Trophoblast cell (in vitro differentiated cells and primary cell): ENCODE measurements around the gene LSS.

Source experiments
- DNase-seq, 2 donors: peaks; one replicate each; pipeline ENCODE4 v3.0.0-alpha.2; 2016
- H2AFZ ChIP-seq: 2 replicates; pipeline ENCODE4 v1.6.1; 2013; ENCODE audit warnings: low read length, moderate library complexity, mild to moderate bottlenecking; ENCODE audit not compliant: insufficient read depth, poor library complexity
- H2AK5ac ChIP-seq: 2 replicates; pipeline ENCODE4 v1.6.1; 2013; ENCODE audit warnings: mild to moderate bottlenecking, low read length
- H2BK120ac ChIP-seq: 2 replicates; pipeline ENCODE4 v1.6.1; 2013; ENCODE audit warnings: low read length, mild to moderate bottlenecking, moderate library complexity; ENCODE audit not compliant: insufficient read depth, poor library complexity
- H2BK12ac ChIP-seq: 2 replicates; pipeline ENCODE4 v1.6.1; 2013; ENCODE audit warnings: mild to moderate bottlenecking, low read length, moderate library complexity
- H2BK5ac ChIP-seq: 2 replicates; pipeline ENCODE4 v1.6.1; 2013; ENCODE audit warnings: low read length, low read depth, moderate library complexity, mild to moderate bottlenecking; ENCODE audit not compliant: poor library complexity
- H3K14ac ChIP-seq: 2 replicates; pipeline ENCODE4 v1.6.1; 2013; ENCODE audit warnings: mild to moderate bottlenecking, low read length
- H3K18ac ChIP-seq: 2 replicates; pipeline ENCODE4 v1.6.1; 2013; ENCODE audit warnings: mild to moderate bottlenecking, low read length
- H3K23ac ChIP-seq: 2 replicates; pipeline ENCODE4 v1.6.1; 2013; ENCODE audit warnings: low read length
- H3K27ac ChIP-seq: 2 replicates; pipeline ENCODE4 v1.5.1; 2013; ENCODE audit warnings: low read depth, mild to moderate bottlenecking, inconsistent platforms, low read length, moderate library complexity
- H3K27me3 ChIP-seq: 2 replicates; pipeline ENCODE4 v1.6.1; 2013; ENCODE audit warnings: inconsistent platforms, mild to moderate bottlenecking, low read length, moderate library complexity; ENCODE audit not compliant: insufficient read depth
- H3K36me3 ChIP-seq, 2 experiments: 1 replicate in 1 of 2; 2 replicates in 1 of 2; pipeline ENCODE4 v1.6.1; 2013; ENCODE audit warnings: low read length in 2 of 2, mild to moderate bottlenecking in 2 of 2, moderate library complexity in 1 of 2; ENCODE audit not compliant: insufficient read depth in 2 of 2, control insufficient read depth in 1 of 2
- H3K4ac ChIP-seq: 2 replicates; pipeline ENCODE4 v1.6.1; 2013; ENCODE audit warnings: low read depth, mild to moderate bottlenecking, low read length, moderate library complexity
- H3K4me1 ChIP-seq, 2 experiments: 1 replicate in 1 of 2; 2 replicates in 1 of 2; pipeline ENCODE4 v1.6.1; 2013; ENCODE audit warnings: low read length in 2 of 2, mild to moderate bottlenecking in 2 of 2, moderate library complexity in 1 of 2; ENCODE audit not compliant: insufficient read depth in 2 of 2, control insufficient read depth in 1 of 2
- H3K4me2 ChIP-seq: 2 replicates; pipeline ENCODE4 v1.6.1; 2013; ENCODE audit warnings: inconsistent platforms, mild to moderate bottlenecking, low read length, moderate library complexity
- H3K4me3 ChIP-seq: 2 replicates; pipeline ENCODE4 v1.5.1; 2013; ENCODE audit warnings: mild to moderate bottlenecking, low read depth, low read length, inconsistent platforms
- H3K79me1 ChIP-seq: one replicate; pipeline ENCODE4 v1.6.1; 2013; ENCODE audit warnings: low read length
- H3K79me2 ChIP-seq: 2 replicates; pipeline ENCODE4 v1.6.1; 2013; ENCODE audit warnings: low read length, mild to moderate bottlenecking; ENCODE audit not compliant: control insufficient read depth, insufficient read depth, poor library complexity
- H3K9ac ChIP-seq: 2 replicates; pipeline ENCODE4 v1.6.1; 2013; ENCODE audit warnings: mild to moderate bottlenecking, low read length
- H3K9me3 ChIP-seq: 2 replicates; pipeline ENCODE4 v1.6.1; 2013; ENCODE audit warnings: low read depth, mild to moderate bottlenecking, control low read depth, inconsistent platforms, low read length; ENCODE audit not compliant: insufficient read depth
- H4K12ac ChIP-seq: 2 replicates; pipeline ENCODE4 v1.6.1; 2013; ENCODE audit warnings: low read depth, mild to moderate bottlenecking, low read length, moderate library complexity
- H4K8ac ChIP-seq: 2 replicates; pipeline ENCODE4 v1.6.1; 2013; ENCODE audit warnings: low read depth, mild to moderate bottlenecking, low read length, moderate library complexity
- H4K91ac ChIP-seq: one replicate; pipeline ENCODE4 v1.6.1; 2013; ENCODE audit warnings: low read depth, mild to moderate bottlenecking, low read length, moderate library complexity
- WGBS: extraction: QIAGEN DNeasy Blood & Tissue Kit; methylation state at CpG from one replicate; pipeline ENCODE4 v1.1.7; 2013; ENCODE audit warnings: missing lambda C conversion rate; ENCODE audit not compliant: insufficient read length, insufficient coverage; ENCODE audit errors: extremely low coverage; 5-methylcytosine and 5-hydroxymethylcytosine counted together

LSS gene

DNA sequence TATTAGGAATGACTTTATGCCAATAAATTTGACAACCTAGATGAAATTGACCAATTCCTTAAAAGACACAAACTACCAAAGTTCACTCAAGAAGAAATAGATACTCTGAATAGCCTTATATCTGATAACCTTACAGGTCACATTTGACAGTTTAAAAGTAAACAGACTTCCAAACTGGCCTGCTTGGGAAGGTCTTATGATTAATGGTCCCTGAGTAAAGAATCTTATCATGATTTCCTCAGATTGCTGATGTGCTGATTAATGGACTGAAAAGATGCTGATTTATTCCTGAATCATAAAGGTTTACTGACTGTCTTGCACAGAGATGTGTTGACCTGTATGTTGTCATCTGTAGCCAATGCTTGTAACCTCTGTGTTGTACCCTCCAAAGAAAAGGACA, 63.5 kb downstream of the LSS start:
- no peak overlapping the region for H4K8ac ChIP-seq
- H4K91ac ChIP-seq: no peak overlapping the region
- H4K12ac ChIP-seq: no peak overlapping the region

DNA sequence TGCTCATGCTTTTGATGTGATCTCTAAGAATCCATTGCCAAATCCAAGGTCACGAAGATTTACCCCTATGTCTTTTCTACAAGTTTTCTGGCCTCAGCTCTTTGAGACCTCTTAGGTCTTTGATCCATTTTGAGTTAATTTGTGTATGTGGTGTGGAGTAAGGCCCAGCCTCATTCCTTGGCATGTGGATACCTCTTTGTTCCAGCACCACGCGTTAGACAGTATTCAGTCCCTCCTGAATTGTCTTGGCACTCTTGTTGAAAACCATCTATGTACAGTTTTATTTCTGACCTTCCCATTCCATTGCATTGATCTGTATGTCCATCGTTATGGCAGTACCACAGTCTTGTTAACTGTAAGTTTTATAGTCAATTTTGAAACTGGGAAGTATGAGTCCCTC, 65.2 kb downstream of the LSS start:
- Histone ChIP-seq H3K18ac (no peak overlapping the region), H3K4me1 (no peaks in the 10 kb centered on the region), H2AK5ac (no peak overlapping the region), H3K4me2 (no peak overlapping the region), H4K8ac (no peak overlapping the region), H3K9ac (no peak overlapping the region), H3K23ac (no peak overlapping the region), H3K14ac (no peak overlapping the region), H3K79me1 (no peaks in the 10 kb centered on the region), H2BK5ac (no peak overlapping the region), H2BK120ac (no peak overlapping the region), H4K12ac (no peak overlapping the region), H3K9me3 (peaks cover 9% of the 10 kb centered on the region), H3K27ac (no peak overlapping the region), H3K4ac (no peak overlapping the region), H2BK12ac (no peak overlapping the region), H3K79me2 (no peaks in the 10 kb centered on the region), H3K36me3 (peaks cover 10 to 11% of the 10 kb centered on the region in 2 experiments), H2AFZ (no peak overlapping the region), H3K4me3 (no peak overlapping the region), H3K27me3 (no peaks in the 10 kb centered on the region), H4K91ac (no peak overlapping the region)
- DNase-seq: no peak
- WGBS: no CpG with 5 or more reads among the region's 4 CpGs

More for the DNA sequence above, 63.5 kb downstream of the LSS start:
- Histone ChIP-seq H3K79me2 (no peaks in the 10 kb centered on the region), H3K4me2 (no peak overlapping the region), H3K18ac (no peak overlapping the region), H3K4me3 (no peak overlapping the region), H3K36me3 (peaks cover 10 to 11% of the 10 kb centered on the region in 2 experiments), H3K23ac (no peak overlapping the region), H2AK5ac (no peak overlapping the region), H3K9ac (no peak overlapping the region), H3K4ac (no peak overlapping the region), H2BK12ac (no peak overlapping the region), H3K27ac (no peak overlapping the region), H3K14ac (no peak overlapping the region), H3K79me1 (no peaks in the 10 kb centered on the region), H2AFZ (no peak overlapping the region), H3K27me3 (no peaks in the 10 kb centered on the region), H3K4me1 (no peaks in the 10 kb centered on the region), H2BK120ac (no peak overlapping the region), H3K9me3 (peaks cover 9% of the 10 kb centered on the region), H2BK5ac (no peak overlapping the region)
- DNase-seq: no peak

DNA sequence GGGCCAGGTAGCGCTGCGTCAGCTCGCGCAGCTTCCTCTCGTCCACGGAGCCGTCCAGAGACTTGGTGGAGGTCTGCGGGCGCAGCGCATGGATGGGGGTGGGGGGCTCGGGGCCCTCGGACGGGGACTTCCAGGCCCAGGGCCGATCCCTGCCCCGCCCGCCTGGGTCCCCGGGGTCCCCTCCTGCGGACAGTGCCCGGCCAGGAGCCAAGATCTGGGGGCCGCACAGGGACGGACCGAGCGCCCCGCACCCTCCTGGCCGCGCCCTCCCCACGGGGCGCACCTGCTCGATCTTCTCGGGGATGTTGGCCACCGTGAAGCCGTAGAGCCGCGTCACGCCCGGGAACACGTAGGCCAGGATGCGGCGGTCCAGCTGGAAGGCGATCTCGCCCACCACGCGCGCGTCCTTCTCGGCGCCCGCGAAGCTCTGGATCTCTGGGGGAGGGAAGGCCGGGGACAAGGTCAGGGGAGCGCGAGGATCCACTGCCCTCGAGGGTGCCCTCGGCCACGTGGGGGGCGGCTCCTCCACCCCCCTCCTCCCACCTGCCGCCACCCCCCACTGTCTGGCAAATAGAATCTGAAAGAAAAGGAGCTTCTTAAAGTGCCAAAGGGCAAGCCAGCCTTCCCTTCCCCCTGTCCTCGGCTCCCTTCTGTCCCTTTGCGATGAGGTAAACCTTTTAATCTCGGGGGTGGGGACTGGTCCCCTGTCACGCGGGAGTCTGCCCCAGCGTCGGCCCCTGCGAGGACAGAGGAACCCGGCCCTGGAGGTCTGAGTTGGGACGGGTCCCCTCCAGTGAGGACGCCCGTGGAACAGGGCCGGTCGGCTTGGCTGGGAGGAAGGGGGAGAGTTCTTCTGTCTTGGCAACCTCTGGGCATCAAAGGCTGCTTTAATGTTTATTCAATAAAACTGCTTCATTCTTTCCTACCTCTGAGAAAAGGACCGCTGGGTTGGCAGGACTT, 66.7 kb downstream of the LSS start:
- Histone ChIP-seq H2BK12ac (no peak overlapping the region), H4K12ac (no peak overlapping the region)

DNA sequence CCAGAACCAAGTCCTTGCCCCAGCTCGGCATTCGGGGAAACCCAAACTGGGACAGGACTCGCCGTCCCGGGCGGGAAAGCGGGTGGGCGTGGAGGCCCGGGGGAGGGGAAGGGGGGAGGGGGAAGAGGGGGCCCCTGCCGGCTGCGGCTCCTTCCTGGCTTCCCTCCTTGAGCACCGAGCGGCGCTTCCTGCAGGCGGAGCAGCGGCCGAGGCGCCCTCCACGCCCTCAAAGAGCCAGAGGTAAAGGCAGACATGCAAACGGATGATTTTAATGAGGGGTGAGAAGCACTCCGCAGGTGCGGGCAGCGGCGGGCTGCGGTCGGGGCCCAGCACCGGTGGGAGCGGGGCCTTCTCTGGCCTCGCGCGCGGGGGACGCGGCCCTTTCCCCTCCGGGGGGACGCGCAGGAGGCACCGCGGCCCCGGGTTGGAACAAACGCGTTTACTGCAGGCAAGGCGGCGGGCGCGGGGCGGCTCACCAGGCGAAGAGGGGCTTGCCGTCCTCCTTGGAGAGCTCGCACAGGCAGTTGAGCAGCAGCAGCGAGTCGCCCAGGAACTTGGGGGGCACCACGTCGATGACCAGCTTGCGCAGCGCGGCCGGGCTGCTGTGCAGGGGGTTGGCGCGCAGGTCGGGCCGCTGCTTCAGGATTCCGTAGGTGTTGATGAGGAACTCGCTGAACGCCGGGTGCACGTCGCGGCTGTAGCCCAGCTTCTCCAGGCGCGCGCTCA, 67.5 kb downstream of the LSS start:
- Histone ChIP-seq H3K18ac (no peak overlapping the region), H2BK5ac (no peak overlapping the region), H2BK12ac (no peak overlapping the region), H3K36me3 (peaks cover 10% of the 10 kb centered on the region in 2 experiments), H3K4me1 (peaks cover 0 to under 1% of the 10 kb centered on the region in 2 experiments), H2AFZ (no peak overlapping the region), H3K4me3 (no peak overlapping the region), H3K79me2 (no peaks in the 10 kb centered on the region), H2BK120ac (no peak overlapping the region), H3K4ac (no peak overlapping the region), H2AK5ac (no peak overlapping the region), H3K9ac (no peak overlapping the region), H4K12ac (no peak overlapping the region), H3K9me3 (peaks cover 6% of the 10 kb centered on the region), H3K14ac (no peak overlapping the region), H4K8ac (no peak overlapping the region), H3K27ac (no peak overlapping the region), H3K27me3 (no peaks in the 10 kb centered on the region), H4K91ac (no peak overlapping the region), H3K79me1 (no peaks in the 10 kb centered on the region), H3K23ac (no peak overlapping the region), H3K4me2 (no peak overlapping the region)
- DNase-seq: peak in 1 of 2 donors; percentile 8
- WGBS: no CpG with 5 or more reads among the region's 72 CpGs

More for the DNA sequence above, 66.7 kb downstream of the LSS start:
- Histone ChIP-seq H3K79me1 (no peaks in the 10 kb centered on the region), H4K91ac (no peak overlapping the region), H3K27ac (no peak overlapping the region), H3K9ac (no peak overlapping the region), H3K18ac (no peak overlapping the region), H2BK120ac (no peak overlapping the region), H3K4me2 (no peak overlapping the region), H4K8ac (no peak overlapping the region), H3K9me3 (peaks cover 6% of the 10 kb centered on the region), H2BK5ac (no peak overlapping the region), H3K79me2 (no peaks in the 10 kb centered on the region), H3K36me3 (peaks cover 8 to 10% of the 10 kb centered on the region in 2 experiments), H3K27me3 (no peaks in the 10 kb centered on the region), H3K4ac (no peak overlapping the region), H3K4me1 (no peaks in the 10 kb centered on the region), H2AK5ac (no peak overlapping the region), H3K4me3 (no peak overlapping the region), H2AFZ (no peak overlapping the region), H3K14ac (no peak overlapping the region), H3K23ac (no peak overlapping the region)
- DNase-seq: no peak
- no CpG with 5 or more reads among the region's 72 CpGs for WGBS
